Measurements from ENCODE around the gene BTNL9.

DNA sequence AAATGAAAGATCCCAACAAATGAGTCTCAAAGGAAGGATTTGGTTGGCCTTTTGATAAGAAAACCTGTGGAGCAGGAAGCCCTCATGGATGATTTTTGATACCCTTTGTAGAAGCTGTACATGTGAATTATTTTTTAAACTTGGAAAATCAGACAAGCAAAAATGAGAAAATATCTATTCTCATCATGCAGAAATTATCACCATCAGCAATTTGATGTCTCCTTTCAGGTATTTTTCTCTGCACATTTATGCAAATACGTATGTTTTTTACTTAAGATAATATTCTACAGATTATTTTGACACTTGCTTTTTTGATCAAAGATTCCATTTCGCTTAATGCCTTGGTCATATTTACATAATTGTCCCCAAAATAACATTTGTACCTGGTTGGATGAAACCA, 7.2 kb downstream of the BTNL9 start:
- TF ChIP-seq RAD21 (conservative IDR thresholded peaks at IDR 0.05) (no peak), MXI1 (conservative IDR thresholded peaks at IDR 0.05; ENCODE audit: poor library complexity, severe bottlenecking) (no peak), EZH2 (IDR thresholded peaks at IDR 0.05; ENCODE audit: borderline replicate concordance, insufficient read depth, low read length, poor library complexity, severe bottlenecking) (no peak), EP300 (conservative IDR thresholded peaks at IDR 0.05; ENCODE audit: poor library complexity, severe bottlenecking) (no peak)
- TF ChIP-seq, protein P1, sequence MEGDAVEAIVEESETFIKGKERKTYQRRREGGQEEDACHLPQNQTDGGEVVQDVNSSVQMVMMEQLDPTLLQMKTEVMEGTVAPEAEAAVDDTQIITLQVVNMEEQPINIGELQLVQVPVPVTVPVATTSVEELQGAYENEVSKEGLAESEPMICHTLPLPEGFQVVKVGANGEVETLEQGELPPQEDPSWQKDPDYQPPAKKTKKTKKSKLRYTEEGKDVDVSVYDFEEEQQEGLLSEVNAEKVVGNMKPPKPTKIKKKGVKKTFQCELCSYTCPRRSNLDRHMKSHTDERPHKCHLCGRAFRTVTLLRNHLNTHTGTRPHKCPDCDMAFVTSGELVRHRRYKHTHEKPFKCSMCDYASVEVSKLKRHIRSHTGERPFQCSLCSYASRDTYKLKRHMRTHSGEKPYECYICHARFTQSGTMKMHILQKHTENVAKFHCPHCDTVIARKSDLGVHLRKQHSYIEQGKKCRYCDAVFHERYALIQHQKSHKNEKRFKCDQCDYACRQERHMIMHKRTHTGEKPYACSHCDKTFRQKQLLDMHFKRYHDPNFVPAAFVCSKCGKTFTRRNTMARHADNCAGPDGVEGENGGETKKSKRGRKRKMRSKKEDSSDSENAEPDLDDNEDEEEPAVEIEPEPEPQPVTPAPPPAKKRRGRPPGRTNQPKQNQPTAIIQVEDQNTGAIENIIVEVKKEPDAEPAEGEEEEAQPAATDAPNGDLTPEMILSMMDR (IDR thresholded peaks at IDR 0.05; ENCODE audit: poor library complexity, severe bottlenecking): no peak

All from neural cell (in vitro differentiated cells).